HEK293 (cell line): ENCODE data around the gene CFAP99.

ENCODE experiments used
- HIC1 ChIP-seq: fragments of 450-650 bp; formaldehyde crosslinking; IDR thresholded peaks from 2 replicates; pipeline ENCODE4 v1.5.1; 2016; ENCODE audit warnings: missing biosample characterization, missing genetic modification characterization
- KLF1 ChIP-seq: fragments of 450-650 bp; formaldehyde crosslinking; IDR thresholded peaks from 2 replicates; pipeline ENCODE4 v1.5.1; 2016; ENCODE audit warnings: missing biosample characterization, missing genetic modification characterization
- KLF7 ChIP-seq: fragments of 450-650 bp; formaldehyde crosslinking; IDR thresholded peaks from 2 replicates; pipeline ENCODE4 v1.5.1; 2016; ENCODE audit warnings: missing biosample characterization, missing genetic modification characterization, borderline replicate concordance
- SP2 ChIP-seq: fragments of 450-650 bp; formaldehyde crosslinking; IDR thresholded peaks from 2 replicates; pipeline ENCODE4 v1.5.1; 2016; ENCODE audit warnings: missing biosample characterization, missing genetic modification characterization
- ZBTB17 ChIP-seq: fragments of 450-650 bp; formaldehyde crosslinking; IDR thresholded peaks from 2 replicates; pipeline ENCODE4 v1.5.1; 2016; ENCODE audit warnings: missing biosample characterization, missing genetic modification characterization
- ZBTB20 ChIP-seq: fragments of 450-650 bp; formaldehyde crosslinking; IDR thresholded peaks from 2 replicates; pipeline ENCODE4 v1.5.1; 2016; ENCODE audit warnings: missing biosample characterization, missing genetic modification characterization
- ZBTB6 ChIP-seq: fragments of 450-650 bp; formaldehyde crosslinking; IDR thresholded peaks from 2 replicates; pipeline ENCODE4 v1.5.1; 2017; ENCODE audit warnings: missing biosample characterization, missing genetic modification characterization
- ZFP37 ChIP-seq: fragments of 450-650 bp; formaldehyde crosslinking; IDR thresholded peaks from 2 replicates; pipeline ENCODE4 v1.5.1; 2016; ENCODE audit warnings: missing biosample characterization, missing genetic modification characterization
- ZNF114 ChIP-seq: fragments of 450-650 bp; formaldehyde crosslinking; IDR thresholded peaks from 2 replicates; pipeline ENCODE4 v1.5.0; 2017; ENCODE audit warnings: missing biosample characterization, missing genetic modification characterization
- ZNF169 ChIP-seq: fragments of 450-650 bp; formaldehyde crosslinking; IDR thresholded peaks from 2 replicates; pipeline ENCODE4 v1.5.1; 2016; ENCODE audit warnings: missing biosample characterization, missing genetic modification characterization
- ZNF184 ChIP-seq: fragments of 450-650 bp; IDR thresholded peaks from 2 replicates; pipeline ENCODE4 v1.5.1; 2018; ENCODE audit warnings: missing biosample characterization, mild to moderate bottlenecking, missing genetic modification characterization
- ZNF214 ChIP-seq: fragments of 450-650 bp; formaldehyde crosslinking; IDR thresholded peaks from 2 replicates; pipeline ENCODE4 v1.5.1; 2017; ENCODE audit warnings: missing biosample characterization, mild to moderate bottlenecking, missing genetic modification characterization, borderline replicate concordance
- ZNF24 ChIP-seq: fragments of 450-650 bp; formaldehyde crosslinking; IDR thresholded peaks from 2 replicates; pipeline ENCODE4 v1.5.1; 2016; ENCODE audit warnings: missing biosample characterization, missing genetic modification characterization
- ZNF292 ChIP-seq: fragments of 450-650 bp; formaldehyde crosslinking; IDR thresholded peaks from 2 replicates; pipeline ENCODE4 v1.5.1; 2016; ENCODE audit warnings: low read depth, missing biosample characterization, missing genetic modification characterization, borderline replicate concordance
- ZNF398 ChIP-seq: fragments of 450-650 bp; formaldehyde crosslinking; IDR thresholded peaks from 2 replicates; pipeline ENCODE4 v1.5.1; 2017; ENCODE audit warnings: missing biosample characterization, missing genetic modification characterization
- ZNF433 ChIP-seq: fragments of 450-650 bp; formaldehyde crosslinking; IDR thresholded peaks from 2 replicates; pipeline ENCODE4 v1.5.1; 2016; ENCODE audit warnings: missing biosample characterization, missing genetic modification characterization, low read depth
- ZNF501 ChIP-seq: fragments of 450-650 bp; formaldehyde crosslinking; IDR thresholded peaks from 2 replicates; pipeline ENCODE4 v1.5.1; 2016; ENCODE audit warnings: missing biosample characterization, missing genetic modification characterization
- ZNF510 ChIP-seq: fragments of 450-650 bp; formaldehyde crosslinking; IDR thresholded peaks from 2 replicates; pipeline ENCODE4 v1.5.1; 2018; ENCODE audit warnings: mild to moderate bottlenecking, missing genetic modification characterization, missing biosample characterization; ENCODE audit not compliant: insufficient replicate concordance
- ZNF654 ChIP-seq: fragments of 450-650 bp; formaldehyde crosslinking; IDR thresholded peaks from 2 replicates; pipeline ENCODE4 v1.5.1; 2016; ENCODE audit warnings: low read depth, missing biosample characterization, missing genetic modification characterization
- ZNF777 ChIP-seq: fragments of 450-650 bp; formaldehyde crosslinking; IDR thresholded peaks from 2 replicates; pipeline ENCODE4 v1.5.1; 2017; ENCODE audit warnings: missing biosample characterization, missing genetic modification characterization, borderline replicate concordance
- ZNF785 ChIP-seq: fragments of 450-650 bp; formaldehyde crosslinking; IDR thresholded peaks from 2 replicates; pipeline ENCODE4 v1.5.1; 2016; ENCODE audit warnings: missing biosample characterization, missing genetic modification characterization
- ZNF843 ChIP-seq: fragments of 450-650 bp; formaldehyde crosslinking; IDR thresholded peaks from 2 replicates; pipeline ENCODE4 v1.5.1; 2016; ENCODE audit warnings: missing biosample characterization, missing genetic modification characterization
- ZSCAN16 ChIP-seq: fragments of 450-650 bp; formaldehyde crosslinking; IDR thresholded peaks from 2 replicates; pipeline ENCODE4 v1.5.1; 2016; ENCODE audit warnings: missing biosample characterization, missing genetic modification characterization
- ZSCAN18 ChIP-seq: fragments of 450-650 bp; formaldehyde crosslinking; IDR thresholded peaks from 2 replicates; pipeline ENCODE4 v1.5.1; 2016; ENCODE audit warnings: missing biosample characterization, missing genetic modification characterization
- ZSCAN23 ChIP-seq: fragments of 450-650 bp; formaldehyde crosslinking; IDR thresholded peaks from 2 replicates; pipeline ENCODE4 v1.5.1; 2016; ENCODE audit warnings: missing biosample characterization, missing genetic modification characterization
- TF ChIP-seq, protein P1 (sequence below): fragments of 450-650 bp; formaldehyde crosslinking; IDR thresholded peaks from 2 replicates; pipeline ENCODE4 v1.5.1; 2016; ENCODE audit warnings: missing biosample characterization, missing genetic modification characterization
- TF ChIP-seq, protein P2 (sequence below): fragments of 450-650 bp; formaldehyde crosslinking; IDR thresholded peaks from 2 replicates; pipeline ENCODE4 v1.5.1; 2017; ENCODE audit warnings: missing biosample characterization, missing genetic modification characterization
- TF ChIP-seq, protein P3 (sequence below): fragments of 450-650 bp; formaldehyde crosslinking; IDR thresholded peaks from 2 replicates; pipeline ENCODE4 v1.5.1; 2016; ENCODE audit warnings: missing biosample characterization, missing genetic modification characterization

Gene CFAP99

GRCh38 chr4:2412885-2413716, 5.7 kb upstream of the CFAP99 start (continued):
- no peak; the same call in 1 of the 2 replicates for TF ChIP-seq ZNF24 (tag by site-specific recombination)
- TF ChIP-seq, protein P1, sequence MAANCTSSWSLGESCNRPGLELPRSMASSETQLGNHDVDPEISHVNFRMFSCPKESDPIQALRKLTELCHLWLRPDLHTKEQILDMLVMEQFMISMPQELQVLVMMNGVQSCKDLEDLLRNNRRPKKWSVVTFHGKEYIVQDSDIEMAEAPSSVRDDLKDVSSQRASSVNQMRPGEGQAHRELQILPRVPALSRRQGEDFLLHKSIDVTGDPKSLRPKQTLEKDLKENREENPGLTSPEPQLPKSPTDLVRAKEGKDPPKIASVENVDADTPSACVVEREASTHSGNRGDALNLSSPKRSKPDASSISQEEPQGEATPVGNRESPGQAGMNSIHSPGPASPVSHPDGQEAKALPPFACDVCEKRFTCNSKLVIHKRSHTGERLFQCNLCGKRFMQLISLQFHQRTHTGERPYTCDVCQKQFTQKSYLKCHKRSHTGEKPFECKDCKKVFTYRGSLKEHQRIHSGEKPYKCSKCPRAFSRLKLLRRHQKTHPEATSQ, result no peak
- peak; percentile 46; the same call in 1 of the 2 replicates for TF ChIP-seq KLF1 (tag by site-specific recombination)
- no peak for TF ChIP-seq ZNF785 (tag by site-specific recombination)
- TF ChIP-seq, protein P2, sequence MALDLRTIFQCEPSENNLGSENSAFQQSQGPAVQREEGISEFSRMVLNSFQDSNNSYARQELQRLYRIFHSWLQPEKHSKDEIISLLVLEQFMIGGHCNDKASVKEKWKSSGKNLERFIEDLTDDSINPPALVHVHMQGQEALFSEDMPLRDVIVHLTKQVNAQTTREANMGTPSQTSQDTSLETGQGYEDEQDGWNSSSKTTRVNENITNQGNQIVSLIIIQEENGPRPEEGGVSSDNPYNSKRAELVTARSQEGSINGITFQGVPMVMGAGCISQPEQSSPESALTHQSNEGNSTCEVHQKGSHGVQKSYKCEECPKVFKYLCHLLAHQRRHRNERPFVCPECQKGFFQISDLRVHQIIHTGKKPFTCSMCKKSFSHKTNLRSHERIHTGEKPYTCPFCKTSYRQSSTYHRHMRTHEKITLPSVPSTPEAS (tag by site-specific recombination), result no peak
- TF ChIP-seq ZNF184, result no peak
- TF ChIP-seq ZBTB17, result peak; percentile 71
- no peak for TF ChIP-seq ZFP37 (tag by site-specific recombination)
- no peak for TF ChIP-seq KLF7 (tag by site-specific recombination)
- no peak for TF ChIP-seq ZSCAN16 (tag by site-specific recombination)
- TF ChIP-seq ZNF292 (tag by site-specific recombination), result no peak
- TF ChIP-seq SP2 (tag by site-specific recombination), result no peak
- no peak for TF ChIP-seq ZSCAN18
- TF ChIP-seq ZNF114 (tag by site-specific recombination), result no peak
- TF ChIP-seq, protein P3, sequence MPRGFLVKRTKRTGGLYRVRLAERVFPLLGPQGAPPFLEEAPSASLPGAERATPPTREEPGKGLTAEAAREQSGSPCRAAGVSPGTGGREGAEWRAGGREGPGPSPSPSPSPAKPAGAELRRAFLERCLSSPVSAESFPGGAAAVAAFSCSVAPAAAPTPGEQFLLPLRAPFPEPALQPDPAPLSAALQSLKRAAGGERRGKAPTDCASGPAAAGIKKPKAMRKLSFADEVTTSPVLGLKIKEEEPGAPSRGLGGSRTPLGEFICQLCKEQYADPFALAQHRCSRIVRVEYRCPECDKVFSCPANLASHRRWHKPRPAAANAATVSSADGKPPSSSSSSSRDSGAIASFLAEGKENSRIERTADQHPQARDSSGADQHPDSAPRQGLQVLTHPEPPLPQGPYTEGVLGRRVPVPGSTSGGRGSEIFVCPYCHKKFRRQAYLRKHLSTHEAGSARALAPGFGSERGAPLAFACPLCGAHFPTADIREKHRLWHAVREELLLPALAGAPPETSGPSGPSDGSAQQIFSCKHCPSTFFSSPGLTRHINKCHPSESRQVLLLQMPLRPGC (tag by site-specific recombination), result no peak
- TF ChIP-seq ZNF510 (tag by site-specific recombination), result no peak
- 0 out of 2 replicates have a peak, but pooled peaks have one; percentile 10 for TF ChIP-seq ZNF398 (tag by site-specific recombination)
- TF ChIP-seq ZNF777, result no peak
- no peak for TF ChIP-seq ZNF214 (tag by site-specific recombination)
- TF ChIP-seq ZNF843, result no peak; the same call in 1 of the 2 replicates
- peak; percentile 40; the same call in 1 of the 2 replicates for TF ChIP-seq ZBTB20 (tag by site-specific recombination)
- no peak for TF ChIP-seq ZNF654 (tag by site-specific recombination)
- TF ChIP-seq ZNF169 (tag by site-specific recombination), result no peak
- TF ChIP-seq ZSCAN23, result no peak
- TF ChIP-seq ZNF433 (tag by site-specific recombination), result no peak
- TF ChIP-seq ZNF501 (tag by site-specific recombination), result 0 out of 2 replicates have a peak, but pooled peaks have one; percentile 34
- 0 out of 2 replicates have a peak, but pooled peaks have one; percentile 35 for TF ChIP-seq HIC1 (tag by site-specific recombination)
- no peak for TF ChIP-seq ZBTB6 (tag by site-specific recombination)
